ENCODE measurements around the gene PBXIP1.
A peak's percentile ranks its signal among the peaks of the same experiment; 100 is the strongest.

PBXIP1 gene

GRCh38 chr1:154972517-154973343 lies 16.8 kb upstream of the PBXIP1 start:
- Histone ChIP-seq H3K27me3 (ENCODE audit: control insufficient read depth in 2 of 2, insufficient read depth in 2 of 2, low read length in 2 of 2) (no peaks in the 10 kb centered on the region), H3K36me3 (ENCODE audit: control insufficient read depth in 2 of 2, insufficient read depth in 2 of 2, low read length in 2 of 2) (peaks cover 10 to 25% of the 10 kb centered on the region in 2 donors), H3K27ac (ENCODE audit: low read depth in 2 of 2, low read length in 2 of 2) (peak overlapping the region; percentile 99), H3K4me1 (ENCODE audit: control insufficient read depth in 2 of 2, insufficient read depth in 2 of 2, low read length in 2 of 2) (peaks cover 31 to 40% of the 10 kb centered on the region in 2 donors), H3K9ac (ENCODE audit: low read depth in 1 of 2, low read length in 2 of 2) (peak overlapping the region; percentile 79 to 99), H3K4me3 (ENCODE audit: low read length in 2 of 2) (peak overlapping the region; percentile 55 to 96), H3K9me3 (ENCODE audit: control insufficient read depth in 2 of 2, low read length in 2 of 2) (no peaks in the 10 kb centered on the region)

DNA sequence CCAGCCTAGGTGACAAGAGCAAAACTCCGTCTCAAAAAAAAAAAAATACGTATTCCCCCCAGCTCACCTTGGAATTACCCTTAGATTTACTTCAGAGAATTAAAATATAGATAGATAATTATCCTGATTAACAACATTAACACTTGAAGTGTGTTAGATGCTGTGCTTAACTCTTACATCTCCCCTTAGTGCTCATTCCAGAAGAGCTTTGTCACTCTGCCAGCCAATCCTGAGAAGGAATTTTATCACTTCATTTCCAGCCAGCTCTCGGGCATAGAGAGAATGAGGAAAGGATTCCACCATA lies 16.3 kb upstream of the PBXIP1 start:
- peak overlapping the region; percentile 99 for H3K27ac ChIP-seq (ENCODE audit: low read depth in 2 of 2, low read length in 2 of 2)
- H3K4me1 ChIP-seq (ENCODE audit: control insufficient read depth in 2 of 2, insufficient read depth in 2 of 2, low read length in 2 of 2) = peaks cover 31 to 40% of the 10 kb centered on the region in 2 donors
- peak overlapping the region; percentile 55 to 96 for H3K4me3 ChIP-seq (ENCODE audit: low read length in 2 of 2)
- H3K27me3 ChIP-seq (ENCODE audit: control insufficient read depth in 2 of 2, insufficient read depth in 2 of 2, low read length in 2 of 2) = no peaks in the 10 kb centered on the region
- no peaks in the 10 kb centered on the region for H3K9me3 ChIP-seq (ENCODE audit: control insufficient read depth in 2 of 2, low read length in 2 of 2)
- peak overlapping the region in 1 of 2 donors; percentile 79 for H3K9ac ChIP-seq (ENCODE audit: low read depth in 1 of 2, low read length in 2 of 2)
- peaks cover 16 to 31% of the 10 kb centered on the region in 2 donors for H3K36me3 ChIP-seq (ENCODE audit: control insufficient read depth in 2 of 2, insufficient read depth in 2 of 2, low read length in 2 of 2)

DNA sequence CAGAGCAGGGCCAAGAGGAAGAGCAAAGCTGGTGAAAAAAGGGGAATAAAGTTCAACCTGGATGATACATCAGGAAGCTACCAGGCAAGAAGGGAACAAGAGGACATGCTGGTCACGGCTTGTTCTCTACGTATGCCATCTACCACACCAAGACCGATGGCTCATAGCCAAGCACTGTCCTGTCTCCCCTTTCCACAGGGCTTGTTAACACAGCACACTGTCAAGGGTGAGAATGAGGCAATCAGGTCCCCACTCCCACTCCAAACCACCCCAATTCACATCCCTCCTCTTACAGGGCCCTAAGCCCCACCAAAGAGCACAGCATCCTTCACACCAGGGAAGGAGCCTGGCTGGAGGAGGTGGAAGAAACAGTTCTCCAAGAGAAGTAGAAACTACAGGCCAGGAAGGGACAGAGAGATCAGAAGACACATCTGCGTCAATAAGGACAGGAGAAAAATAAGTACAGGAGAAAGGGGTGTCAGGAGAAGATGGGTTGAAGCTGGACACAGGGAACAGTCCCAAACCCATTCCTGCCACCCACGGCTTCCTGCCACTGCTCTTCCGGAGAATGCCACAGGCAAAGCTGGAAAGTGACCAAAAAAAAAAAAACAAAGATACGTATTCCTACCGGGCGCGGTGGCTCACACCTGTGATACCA lies 15.6 kb upstream of the PBXIP1 start:
- Histone ChIP-seq H3K4me3 (ENCODE audit: low read length in 2 of 2) (peak overlapping the region; percentile 17 to 43), H3K36me3 (ENCODE audit: control insufficient read depth in 2 of 2, insufficient read depth in 2 of 2, low read length in 2 of 2) (peaks cover 23 to 38% of the 10 kb centered on the region in 2 donors), H3K27ac (ENCODE audit: low read depth in 2 of 2, low read length in 2 of 2) (peak overlapping the region; percentile 86 to 87), H3K9me3 (ENCODE audit: control insufficient read depth in 2 of 2, low read length in 2 of 2) (no peaks in the 10 kb centered on the region), H3K4me1 (ENCODE audit: control insufficient read depth in 2 of 2, insufficient read depth in 2 of 2, low read length in 2 of 2) (peaks cover 31 to 39% of the 10 kb centered on the region in 2 donors), H3K27me3 (ENCODE audit: control insufficient read depth in 2 of 2, insufficient read depth in 2 of 2, low read length in 2 of 2) (no peaks in the 10 kb centered on the region), H3K9ac (ENCODE audit: low read depth in 1 of 2, low read length in 2 of 2) (peak overlapping the region; percentile 14 to 57)

DNA sequence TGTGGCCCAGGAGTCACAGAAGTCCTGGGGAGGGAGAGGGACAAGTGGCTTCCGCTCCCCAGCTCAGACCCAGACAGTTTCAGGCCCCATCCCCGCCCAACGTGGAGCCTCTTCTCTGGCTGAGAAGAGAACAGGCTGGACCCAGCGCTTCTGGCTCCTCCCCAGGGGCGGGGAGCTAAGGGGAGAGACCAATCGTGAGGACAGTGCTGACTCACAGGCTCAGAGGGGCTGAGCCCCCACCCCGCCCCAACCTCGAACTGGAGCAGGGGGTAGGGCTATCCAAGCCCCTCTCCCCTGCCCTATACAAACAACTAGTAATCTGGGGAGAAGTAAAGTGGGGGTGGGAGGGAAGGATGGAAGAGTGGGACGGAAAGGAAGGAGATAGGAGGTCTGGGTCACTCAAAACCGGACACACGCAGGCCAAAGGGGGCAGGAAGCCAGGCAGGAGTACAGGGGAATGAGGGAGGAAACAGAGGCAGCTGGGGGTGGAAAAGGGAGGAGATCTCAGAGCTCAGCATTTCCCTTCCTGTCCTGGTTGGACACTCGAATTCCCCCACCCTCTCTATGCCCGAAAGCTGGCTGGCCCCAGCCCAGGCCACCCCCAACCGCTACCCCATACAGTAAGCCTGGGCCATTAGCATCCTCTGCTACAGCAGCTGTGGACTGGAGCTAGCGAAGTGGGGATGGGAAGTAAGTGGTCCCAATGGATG lies 14.9 kb upstream of the PBXIP1 start, which contains the start of gene SHC1:
TSS of gene SHC1 (minus strand) at position 117 of the 710 bp plus-strand sequence. CDS start 221 bp downstream, outside the sequence.
- peak within 1 kb of the TSS; percentile 86 to 87 for H3K27ac ChIP-seq (ENCODE audit: low read depth in 2 of 2, low read length in 2 of 2)
- no peaks in the 10 kb centered on the region for H3K27me3 ChIP-seq (ENCODE audit: control insufficient read depth in 2 of 2, insufficient read depth in 2 of 2, low read length in 2 of 2)
- peaks cover 30 to 44% of the 10 kb centered on the region in 2 donors for H3K36me3 ChIP-seq (ENCODE audit: control insufficient read depth in 2 of 2, insufficient read depth in 2 of 2, low read length in 2 of 2)
- H3K9me3 ChIP-seq (ENCODE audit: control insufficient read depth in 2 of 2, low read length in 2 of 2) = no peaks in the 10 kb centered on the region
- peak within 1 kb of the TSS; percentile 28 to 43 for H3K4me3 ChIP-seq (ENCODE audit: low read length in 2 of 2)
- H3K9ac ChIP-seq (ENCODE audit: low read depth in 1 of 2, low read length in 2 of 2) = peak within 1 kb of the TSS; percentile 32 to 57
- peaks cover 25 to 32% of the 10 kb centered on the region in 2 donors for H3K4me1 ChIP-seq (ENCODE audit: control insufficient read depth in 2 of 2, insufficient read depth in 2 of 2, low read length in 2 of 2)

- no peaks in the 10 kb centered on the region for H3K9me3 ChIP-seq (ENCODE audit: control insufficient read depth in 2 of 2, low read length in 2 of 2)
- peaks cover 25 to 32% of the 10 kb centered on the region in 2 donors for H3K4me1 ChIP-seq (ENCODE audit: control insufficient read depth in 2 of 2, insufficient read depth in 2 of 2, low read length in 2 of 2)
- no peaks in the 10 kb centered on the region for H3K27me3 ChIP-seq (ENCODE audit: control insufficient read depth in 2 of 2, insufficient read depth in 2 of 2, low read length in 2 of 2)
- peaks cover 36 to 51% of the 10 kb centered on the region in 2 donors for H3K36me3 ChIP-seq (ENCODE audit: control insufficient read depth in 2 of 2, insufficient read depth in 2 of 2, low read length in 2 of 2)
- peak overlapping the region; percentile 86 to 87 for H3K27ac ChIP-seq (ENCODE audit: low read depth in 2 of 2, low read length in 2 of 2)
- H3K4me3 ChIP-seq (ENCODE audit: low read length in 2 of 2) = peak overlapping the region; percentile 28 to 43
- H3K9ac ChIP-seq (ENCODE audit: low read depth in 1 of 2, low read length in 2 of 2) = peak overlapping the region; percentile 32 to 57
These were observed 14.1 kb upstream of the PBXIP1 start for GRCh38 chr1:154969860-154970452.

GRCh38 chr1:154969246-154969645 lies 13.3 kb upstream of the PBXIP1 start:
- Histone ChIP-seq H3K36me3 (ENCODE audit: control insufficient read depth in 2 of 2, insufficient read depth in 2 of 2, low read length in 2 of 2) (peaks cover 39 to 57% of the 10 kb centered on the region in 2 donors), H3K9ac (ENCODE audit: low read depth in 1 of 2, low read length in 2 of 2) (no peak overlapping the region), H3K4me1 (ENCODE audit: control insufficient read depth in 2 of 2, insufficient read depth in 2 of 2, low read length in 2 of 2) (peaks cover 25 to 32% of the 10 kb centered on the region in 2 donors)

GRCh38 chr1:154968731-154969130 lies 12.8 kb upstream of the PBXIP1 start:
- Histone ChIP-seq H3K27me3 (ENCODE audit: control insufficient read depth in 2 of 2, insufficient read depth in 2 of 2, low read length in 2 of 2) (no peaks in the 10 kb centered on the region), H3K27ac (ENCODE audit: low read depth in 2 of 2, low read length in 2 of 2) (no peak overlapping the region), H3K36me3 (ENCODE audit: control insufficient read depth in 2 of 2, insufficient read depth in 2 of 2, low read length in 2 of 2) (peaks cover 42 to 62% of the 10 kb centered on the region in 2 donors), H3K4me3 (ENCODE audit: low read length in 2 of 2) (no peak overlapping the region), H3K9me3 (ENCODE audit: control insufficient read depth in 2 of 2, low read length in 2 of 2) (no peaks in the 10 kb centered on the region), H3K4me1 (ENCODE audit: control insufficient read depth in 2 of 2, insufficient read depth in 2 of 2, low read length in 2 of 2) (peaks cover 25 to 32% of the 10 kb centered on the region in 2 donors), H3K9ac (ENCODE audit: low read depth in 1 of 2, low read length in 2 of 2) (no peak overlapping the region)

More at GRCh38 chr1:154969246-154969645, 13.3 kb upstream of the PBXIP1 start:
- Histone ChIP-seq H3K27ac (ENCODE audit: low read depth in 2 of 2, low read length in 2 of 2) (no peak overlapping the region), H3K9me3 (ENCODE audit: control insufficient read depth in 2 of 2, low read length in 2 of 2) (no peaks in the 10 kb centered on the region), H3K4me3 (ENCODE audit: low read length in 2 of 2) (no peak overlapping the region), H3K27me3 (ENCODE audit: control insufficient read depth in 2 of 2, insufficient read depth in 2 of 2, low read length in 2 of 2) (no peaks in the 10 kb centered on the region)

GRCh38 chr1:154967331-154967950 lies 11.5 kb upstream of the PBXIP1 start:
- Histone ChIP-seq H3K27ac (ENCODE audit: low read depth in 2 of 2, low read length in 2 of 2) (no peak overlapping the region), H3K4me3 (ENCODE audit: low read length in 2 of 2) (no peak overlapping the region), H3K36me3 (ENCODE audit: control insufficient read depth in 2 of 2, insufficient read depth in 2 of 2, low read length in 2 of 2) (peaks cover 50 to 70% of the 10 kb centered on the region in 2 donors), H3K27me3 (ENCODE audit: control insufficient read depth in 2 of 2, insufficient read depth in 2 of 2, low read length in 2 of 2) (no peaks in the 10 kb centered on the region), H3K4me1 (ENCODE audit: control insufficient read depth in 2 of 2, insufficient read depth in 2 of 2, low read length in 2 of 2) (peaks cover 23 to 27% of the 10 kb centered on the region in 2 donors), H3K9me3 (ENCODE audit: control insufficient read depth in 2 of 2, low read length in 2 of 2) (no peaks in the 10 kb centered on the region), H3K9ac (ENCODE audit: low read depth in 1 of 2, low read length in 2 of 2) (no peak overlapping the region)

GRCh38 chr1:154966111-154966510 lies 10.2 kb upstream of the PBXIP1 start:
- Histone ChIP-seq H3K9ac (ENCODE audit: low read depth in 1 of 2, low read length in 2 of 2) (no peak overlapping the region), H3K27ac (ENCODE audit: low read depth in 2 of 2, low read length in 2 of 2) (no peak overlapping the region), H3K4me3 (ENCODE audit: low read length in 2 of 2) (no peak overlapping the region), H3K9me3 (ENCODE audit: control insufficient read depth in 2 of 2, low read length in 2 of 2) (no peaks in the 10 kb centered on the region), H3K4me1 (ENCODE audit: control insufficient read depth in 2 of 2, insufficient read depth in 2 of 2, low read length in 2 of 2) (peaks cover 18 to 20% of the 10 kb centered on the region in 2 donors), H3K27me3 (ENCODE audit: control insufficient read depth in 2 of 2, insufficient read depth in 2 of 2, low read length in 2 of 2) (no peaks in the 10 kb centered on the region), H3K36me3 (ENCODE audit: control insufficient read depth in 2 of 2, insufficient read depth in 2 of 2, low read length in 2 of 2) (peaks cover 50 to 66% of the 10 kb centered on the region in 2 donors)
